ENCODE measurements around the gene STK24.

The STK24 gene

GRCh38 chr13:98542568-98543377 is 34.1 kb downstream of the STK24 start:
- Histone ChIP-seq H3K9me3 (no peaks in the 10 kb centered on the region), H3K27ac (peak overlapping the region; percentile 87), H3K4me1 (ENCODE audit: control insufficient read depth in 1 of 2, insufficient read depth in 1 of 2, low read depth in 1 of 2, low read length in 1 of 2) (peaks cover 36 to 55% of the 10 kb centered on the region in 2 experiments), H3K36me3 (peaks cover under 1% of the 10 kb centered on the region), H3K27me3 (no peaks in the 10 kb centered on the region), H3K4me3 (ENCODE audit: low read depth in 1 of 2, low read length in 1 of 2) (peak overlapping the region; percentile 50 to 57)
- TF ChIP-seq CTCF (IDR thresholded peaks at IDR 0.05): no peak

GRCh38 chr13:98541701-98542203 is 35.2 kb downstream of the STK24 start:
- no peak for TF ChIP-seq CTCF (IDR thresholded peaks at IDR 0.05)
- H3K9me3 ChIP-seq: no peaks in the 10 kb centered on the region
- no peak overlapping the region for H3K4me3 ChIP-seq (ENCODE audit: low read depth in 1 of 2, low read length in 1 of 2)
- H3K27me3 ChIP-seq: no peaks in the 10 kb centered on the region
- peak overlapping the region; percentile 87 for H3K27ac ChIP-seq
- peaks cover 36 to 53% of the 10 kb centered on the region in 2 experiments for H3K4me1 ChIP-seq (ENCODE audit: control insufficient read depth in 1 of 2, insufficient read depth in 1 of 2, low read depth in 1 of 2, low read length in 1 of 2)
- peaks cover 10% of the 10 kb centered on the region for H3K36me3 ChIP-seq

GRCh38 chr13:98541191-98541590 is 35.7 kb downstream of the STK24 start:
- TF ChIP-seq CTCF (IDR thresholded peaks at IDR 0.05): no peak
- Histone ChIP-seq H3K27ac (peak overlapping the region; percentile 44), H3K4me3 (ENCODE audit: low read depth in 1 of 2, low read length in 1 of 2) (no peak overlapping the region)

GRCh38 chr13:98540476-98540875 is 36.4 kb downstream of the STK24 start:
- Histone ChIP-seq H3K4me3 (ENCODE audit: low read depth in 1 of 2, low read length in 1 of 2) (no peak overlapping the region), H3K27me3 (no peaks in the 10 kb centered on the region), H3K27ac (no peak overlapping the region), H3K36me3 (peaks cover 10% of the 10 kb centered on the region), H3K4me1 (ENCODE audit: control insufficient read depth in 1 of 2, insufficient read depth in 1 of 2, low read depth in 1 of 2, low read length in 1 of 2) (peaks cover 36 to 53% of the 10 kb centered on the region in 2 experiments), H3K9me3 (no peaks in the 10 kb centered on the region)
- TF ChIP-seq CTCF (IDR thresholded peaks at IDR 0.05): no peak

More at GRCh38 chr13:98541191-98541590, 35.7 kb downstream of the STK24 start:
- Histone ChIP-seq H3K36me3 (peaks cover 10% of the 10 kb centered on the region), H3K9me3 (no peaks in the 10 kb centered on the region), H3K4me1 (ENCODE audit: control insufficient read depth in 1 of 2, insufficient read depth in 1 of 2, low read depth in 1 of 2, low read length in 1 of 2) (peaks cover 36 to 53% of the 10 kb centered on the region in 2 experiments), H3K27me3 (no peaks in the 10 kb centered on the region)

GRCh38 chr13:98539666-98540065 is 37.2 kb downstream of the STK24 start:
- H3K4me3 ChIP-seq (ENCODE audit: low read depth in 1 of 2, low read length in 1 of 2): no peak overlapping the region
- H3K27ac ChIP-seq: no peak overlapping the region
- no peaks in the 10 kb centered on the region for H3K27me3 ChIP-seq
- TF ChIP-seq CTCF (IDR thresholded peaks at IDR 0.05): no peak
- peaks cover 36 to 53% of the 10 kb centered on the region in 2 experiments for H3K4me1 ChIP-seq (ENCODE audit: control insufficient read depth in 1 of 2, insufficient read depth in 1 of 2, low read depth in 1 of 2, low read length in 1 of 2)
- H3K9me3 ChIP-seq: no peaks in the 10 kb centered on the region
- H3K36me3 ChIP-seq: peaks cover 10% of the 10 kb centered on the region
